Dendritic cell treated with granulocyte-macrophage colony-stimulating factor and Interleukin-4, amounts not matched to agents 40 ng/mL and 50 ng/mL, for 4 days (primary cell): ENCODE measurements around the gene CIITA.
"Not testable (repeated sequence)": the region's sequence is repeated elsewhere in the genome, so short reads cannot be mapped to it uniquely, and the experiment has no call there.

Experiments
- H3K27ac Mint-ChIP-seq: one replicate; pipeline ENCODE4 v1.8.0; 2022; ENCODE audit warnings: mild to moderate bottlenecking, mixed read lengths
- H3K27me3 Mint-ChIP-seq: one replicate; pipeline ENCODE4 v1.8.0; 2022; ENCODE audit warnings: mild to moderate bottlenecking, mixed read lengths
- H3K36me3 Mint-ChIP-seq: one replicate; pipeline ENCODE4 v1.8.0; 2022; ENCODE audit warnings: low read depth, mixed read lengths
- H3K4me1 Mint-ChIP-seq: one replicate; pipeline ENCODE4 v1.8.0; 2022; ENCODE audit warnings: low read depth, mixed read lengths
- H3K4me3 Mint-ChIP-seq: one replicate; pipeline ENCODE4 v1.8.0; 2022; ENCODE audit warnings: mild to moderate bottlenecking, moderate library complexity, mixed read lengths
- H3K9me3 Mint-ChIP-seq: one replicate; pipeline ENCODE4 v1.8.0; 2022; ENCODE audit warnings: mixed read lengths
- intact Hi-C: fragments of 100-400 bp; cut with micrococcal nuclease; formaldehyde crosslinking; loops from one replicate; pipeline ENCODE4 v1.15.0; 2022

Gene CIITA

GRCh38 chr16:10964891-10965326, 87.9 kb downstream of the CIITA start:
- H3K36me3 Mint-ChIP-seq, result peaks cover 77% of the 10 kb centered on the region
- H3K4me3 Mint-ChIP-seq, result no peak overlapping the region
- no peaks in the 10 kb centered on the region for H3K9me3 Mint-ChIP-seq
- no peak overlapping the region for H3K27ac Mint-ChIP-seq
- intact Hi-C loops, result loop anchor here (1.0 to 10.0 kb wide), 4 partner anchors 287 to 757 kb away; no protein-coding TSS in a partner anchor
- H3K27me3 Mint-ChIP-seq, result no peaks in the 10 kb centered on the region
- H3K4me1 Mint-ChIP-seq, result peaks cover 58% of the 10 kb centered on the region

- Mint-ChIP-seq H3K27ac (no peak overlapping the region), H3K4me3 (no peak overlapping the region), H3K27me3 (no peaks in the 10 kb centered on the region), H3K9me3 (no peaks in the 10 kb centered on the region), H3K36me3 (peaks cover 77% of the 10 kb centered on the region), H3K4me1 (peaks cover 64% of the 10 kb centered on the region)
- intact Hi-C loops, result loop anchor here (1.0 to 10.0 kb wide), 2 partner anchors 287 to 389 kb away; no protein-coding TSS in a partner anchor
These were observed 88.5 kb downstream of the CIITA start for GRCh38 chr16:10965440-10966061.

GRCh38 chr16:10966129-10966528, 89.1 kb downstream of the CIITA start:
- Mint-ChIP-seq H3K4me3 (no peak overlapping the region), H3K4me1 (peaks cover 68% of the 10 kb centered on the region), H3K27ac (no peak overlapping the region), H3K9me3 (no peaks in the 10 kb centered on the region), H3K36me3 (peaks cover 77% of the 10 kb centered on the region), H3K27me3 (no peaks in the 10 kb centered on the region)
- intact Hi-C loops, result loop anchor here (10.0 kb wide), 1 partner anchor 389 kb away; no protein-coding TSS in a partner anchor

- not testable (repeated sequence) for H3K27me3 Mint-ChIP-seq, H3K4me3 Mint-ChIP-seq, H3K9me3 Mint-ChIP-seq
- H3K36me3 Mint-ChIP-seq, result peaks cover 74% of the 10 kb centered on the region
- intact Hi-C loops, result loop anchor here (10.0 kb wide), 1 partner anchor 388 kb away; no protein-coding TSS in a partner anchor
- peak overlapping the region; percentile 76 for H3K27ac Mint-ChIP-seq
- peaks cover 70% of the 10 kb centered on the region for H3K4me1 Mint-ChIP-seq
These were observed 89.6 kb downstream of the CIITA start for GRCh38 chr16:10966559-10966958.

GRCh38 chr16:10967986-10968385, 91.0 kb downstream of the CIITA start:
- Mint-ChIP-seq H3K27ac (peak overlapping the region; percentile 76), H3K9me3 (no peaks in the 10 kb centered on the region), H3K4me3 (no peak overlapping the region), H3K36me3 (peaks cover 74% of the 10 kb centered on the region), H3K27me3 (no peaks in the 10 kb centered on the region), H3K4me1 (peaks cover 85% of the 10 kb centered on the region)
- intact Hi-C loops, result loop anchor here (10.0 kb wide), 1 partner anchor 387 kb away; no protein-coding TSS in a partner anchor

GRCh38 chr16:10968498-10968897, 91.5 kb downstream of the CIITA start:
- Mint-ChIP-seq H3K27me3 (no peaks in the 10 kb centered on the region), H3K4me3 (no peak overlapping the region), H3K4me1 (peaks cover 87% of the 10 kb centered on the region), H3K9me3 (no peaks in the 10 kb centered on the region), H3K36me3 (peaks cover 74% of the 10 kb centered on the region), H3K27ac (peak overlapping the region; percentile 76)
- intact Hi-C loops, result loop anchor here (10.0 kb wide), 1 partner anchor 386 kb away; no protein-coding TSS in a partner anchor

GRCh38 chr16:10969615-10970014, 92.6 kb downstream of the CIITA start:
- H3K9me3 Mint-ChIP-seq, result no peaks in the 10 kb centered on the region
- peaks cover 76% of the 10 kb centered on the region for H3K4me1 Mint-ChIP-seq
- H3K27ac Mint-ChIP-seq, result peak overlapping the region; percentile 76
- intact Hi-C loops, result loop anchor here (5.0 to 10.0 kb wide), 3 partner anchors 183 to 385 kb away; no protein-coding TSS in a partner anchor
- H3K36me3 Mint-ChIP-seq, result peaks cover 68% of the 10 kb centered on the region
- H3K27me3 Mint-ChIP-seq, result no peaks in the 10 kb centered on the region
- no peak overlapping the region for H3K4me3 Mint-ChIP-seq

GRCh38 chr16:10970065-10970464, 93.1 kb downstream of the CIITA start:
- H3K27me3 Mint-ChIP-seq, result no peaks in the 10 kb centered on the region
- H3K4me1 Mint-ChIP-seq, result peaks cover 72% of the 10 kb centered on the region
- no peaks in the 10 kb centered on the region for H3K9me3 Mint-ChIP-seq
- intact Hi-C loops, result loop anchor here (5.0 kb wide), 2 partner anchors 182 to 207 kb away; no protein-coding TSS in a partner anchor
- peaks cover 68% of the 10 kb centered on the region for H3K36me3 Mint-ChIP-seq
- no peak overlapping the region for H3K4me3 Mint-ChIP-seq
- H3K27ac Mint-ChIP-seq, result peak overlapping the region; percentile 48

GRCh38 chr16:10971560-10971961, 94.6 kb downstream of the CIITA start:
- Mint-ChIP-seq H3K9me3 (no peaks in the 10 kb centered on the region), H3K27me3 (no peaks in the 10 kb centered on the region), H3K4me3 (no peak overlapping the region), H3K27ac (peak overlapping the region; percentile 81), H3K36me3 (peaks cover 66% of the 10 kb centered on the region), H3K4me1 (peaks cover 62% of the 10 kb centered on the region)
- intact Hi-C loops, result loop anchor here (1.0 to 5.0 kb wide), 3 partner anchors 181 to 284 kb away; no protein-coding TSS in a partner anchor

GRCh38 chr16:10972108-10972818, 95.3 kb downstream of the CIITA start:
- peaks cover 73% of the 10 kb centered on the region for H3K36me3 Mint-ChIP-seq
- intact Hi-C loops, result loop anchor here (5.0 kb wide), 2 partner anchors 180 to 205 kb away; no protein-coding TSS in a partner anchor
- no peaks in the 10 kb centered on the region for H3K27me3 Mint-ChIP-seq
- peaks cover 57% of the 10 kb centered on the region for H3K4me1 Mint-ChIP-seq
- H3K4me3 Mint-ChIP-seq, result no peak overlapping the region
- H3K9me3 Mint-ChIP-seq, result no peaks in the 10 kb centered on the region
- peak overlapping the region; percentile 81 for H3K27ac Mint-ChIP-seq

- H3K4me1 Mint-ChIP-seq, result peaks cover 50% of the 10 kb centered on the region
- H3K36me3 Mint-ChIP-seq, result peaks cover 77% of the 10 kb centered on the region
- no peaks in the 10 kb centered on the region for H3K27me3 Mint-ChIP-seq
- no peaks in the 10 kb centered on the region for H3K9me3 Mint-ChIP-seq
- H3K27ac Mint-ChIP-seq, result peak overlapping the region; percentile 81
- no peak overlapping the region for H3K4me3 Mint-ChIP-seq
- intact Hi-C loops, result loop anchor here (5.0 kb wide), 2 partner anchors 179 to 204 kb away; no protein-coding TSS in a partner anchor
These were observed 95.9 kb downstream of the CIITA start for GRCh38 chr16:10972819-10973464.

- Mint-ChIP-seq H3K4me3 (no peak overlapping the region), H3K4me1 (peaks cover 19% of the 10 kb centered on the region), H3K27ac (no peak overlapping the region), H3K9me3 (no peaks in the 10 kb centered on the region), H3K36me3 (peaks cover 88% of the 10 kb centered on the region), H3K27me3 (no peaks in the 10 kb centered on the region)
- intact Hi-C loops, result no loop called here
These were observed 99.6 kb downstream of the CIITA start for GRCh38 chr16:10976634-10977033.

GRCh38 chr16:10978124-10978523, 101.1 kb downstream of the CIITA start:
- no peaks in the 10 kb centered on the region for H3K9me3 Mint-ChIP-seq
- H3K27ac Mint-ChIP-seq, result no peak overlapping the region
- H3K4me3 Mint-ChIP-seq, result no peak overlapping the region
- H3K4me1 Mint-ChIP-seq, result peaks cover 4% of the 10 kb centered on the region
- H3K36me3 Mint-ChIP-seq, result peaks cover 87% of the 10 kb centered on the region
- H3K27me3 Mint-ChIP-seq, result no peaks in the 10 kb centered on the region
- intact Hi-C loops, result no loop called here
